HL-60 (cell line): ENCODE data around the gene ELP4.

ENCODE experiments used
- DNase-seq, 2 experiments: peaks; one replicate each; pipeline ENCODE4 v3.0.0-alpha.2; 2010 to 2020; ENCODE audit warnings: low read depth in 1 of 2, low spot score in 1 of 2
- H3K27ac ChIP-seq: fragments of 250-450 bp; sonication (Bioruptor Pico); replicated peaks from 2 replicates; pipeline ENCODE4 v1.5.1; 2020; ENCODE audit warnings: mild to moderate bottlenecking, moderate library complexity
- H3K27me3 ChIP-seq: fragments of 250-450 bp; sonication (Bioruptor Pico); 2 replicates; pipeline ENCODE4 v1.5.1; 2021; ENCODE audit warnings: mild to moderate bottlenecking, moderate library complexity; ENCODE audit not compliant: insufficient read depth, poor library complexity, severe bottlenecking
- H3K4me3 ChIP-seq: replicated peaks from 2 replicates; pipeline ENCODE4 v1.5.1; 2011; ENCODE audit warnings: mild to moderate bottlenecking, control low read depth, low read length; ENCODE audit not compliant: insufficient read depth
- GABPA ChIP-seq: IDR thresholded peaks from 2 replicates; pipeline ENCODE4 v1.6.1; 2012; ENCODE audit warnings: low read depth
- POLR2AphosphoS5 ChIP-seq: IDR thresholded peaks from 2 replicates; pipeline ENCODE4 v1.6.1; 2012; ENCODE audit warnings: low read depth
- REST ChIP-seq: IDR thresholded peaks from 2 replicates; pipeline ENCODE4 v1.6.1; 2012; ENCODE audit warnings: low read depth; ENCODE audit not compliant: insufficient replicate concordance
- SPI1 ChIP-seq: IDR thresholded peaks from 2 replicates; pipeline ENCODE4 v1.6.1; 2012; ENCODE audit warnings: low read depth, mild to moderate bottlenecking, borderline replicate concordance
- TF ChIP-seq, protein P1 (sequence below): IDR thresholded peaks from one replicate; pipeline ENCODE4 v1.5.1; 2011; ENCODE audit warnings: low read length, control low read depth, inconsistent platforms; ENCODE audit not compliant: insufficient read depth

ELP4 gene

GRCh38 chr11:31813391-31814175 is 304.0 kb downstream of the ELP4 start:
- Histone ChIP-seq H3K27me3 (peaks cover 87% of the 10 kb centered on the region), H3K27ac (no peak overlapping the region), H3K4me3 (no peak overlapping the region)
- no peak for DNase-seq
- TF ChIP-seq POLR2AphosphoS5: no peak
- TF ChIP-seq GABPA: no peak
- TF ChIP-seq REST: no peak
- TF ChIP-seq, protein P1, sequence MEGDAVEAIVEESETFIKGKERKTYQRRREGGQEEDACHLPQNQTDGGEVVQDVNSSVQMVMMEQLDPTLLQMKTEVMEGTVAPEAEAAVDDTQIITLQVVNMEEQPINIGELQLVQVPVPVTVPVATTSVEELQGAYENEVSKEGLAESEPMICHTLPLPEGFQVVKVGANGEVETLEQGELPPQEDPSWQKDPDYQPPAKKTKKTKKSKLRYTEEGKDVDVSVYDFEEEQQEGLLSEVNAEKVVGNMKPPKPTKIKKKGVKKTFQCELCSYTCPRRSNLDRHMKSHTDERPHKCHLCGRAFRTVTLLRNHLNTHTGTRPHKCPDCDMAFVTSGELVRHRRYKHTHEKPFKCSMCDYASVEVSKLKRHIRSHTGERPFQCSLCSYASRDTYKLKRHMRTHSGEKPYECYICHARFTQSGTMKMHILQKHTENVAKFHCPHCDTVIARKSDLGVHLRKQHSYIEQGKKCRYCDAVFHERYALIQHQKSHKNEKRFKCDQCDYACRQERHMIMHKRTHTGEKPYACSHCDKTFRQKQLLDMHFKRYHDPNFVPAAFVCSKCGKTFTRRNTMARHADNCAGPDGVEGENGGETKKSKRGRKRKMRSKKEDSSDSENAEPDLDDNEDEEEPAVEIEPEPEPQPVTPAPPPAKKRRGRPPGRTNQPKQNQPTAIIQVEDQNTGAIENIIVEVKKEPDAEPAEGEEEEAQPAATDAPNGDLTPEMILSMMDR: no peak
- TF ChIP-seq SPI1: no peak

DNA sequence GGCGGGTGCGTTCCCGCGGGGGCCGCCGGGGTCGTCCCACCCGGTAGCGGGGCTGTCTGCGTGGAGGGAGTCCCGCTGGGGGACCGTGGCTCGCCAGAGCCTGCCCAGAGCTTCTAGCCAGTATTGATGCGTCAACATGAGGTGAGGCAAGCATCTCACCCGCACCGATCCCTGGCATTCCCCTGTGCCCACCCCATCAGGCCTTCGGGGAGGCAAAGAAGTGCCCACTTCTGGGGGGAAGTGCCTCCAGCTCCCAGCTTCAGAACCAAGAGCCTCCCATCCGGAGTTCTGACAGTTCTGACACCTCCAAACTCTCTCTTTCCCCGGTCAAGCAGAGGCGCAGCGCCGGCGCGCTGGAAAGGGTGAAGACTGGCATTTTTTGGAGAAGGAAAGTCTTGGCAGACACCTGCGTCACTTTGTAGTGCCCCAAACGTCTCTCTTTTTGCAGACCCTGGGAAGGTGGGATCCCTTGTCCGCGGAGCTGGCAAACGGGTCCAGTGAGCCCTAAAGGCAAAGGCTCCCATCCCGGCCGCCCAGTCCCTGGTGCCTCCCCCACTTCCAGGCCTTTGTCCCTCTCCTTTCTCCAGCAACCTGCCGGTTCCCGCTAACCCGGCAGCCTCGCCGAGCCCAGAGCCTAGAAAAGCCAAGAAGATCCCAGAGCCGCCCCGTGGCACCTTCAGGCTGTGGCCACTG is 304.8 kb downstream of the ELP4 start:
- no peak overlapping the region for H3K4me3 ChIP-seq
- DNase-seq: no peak
- no peak overlapping the region for H3K27ac ChIP-seq
- TF ChIP-seq, protein P1: no peak
- no peak for TF ChIP-seq SPI1
- no peak for TF ChIP-seq GABPA
- no peak for TF ChIP-seq REST
- TF ChIP-seq POLR2AphosphoS5: no peak
- peaks cover 85% of the 10 kb centered on the region for H3K27me3 ChIP-seq

DNA sequence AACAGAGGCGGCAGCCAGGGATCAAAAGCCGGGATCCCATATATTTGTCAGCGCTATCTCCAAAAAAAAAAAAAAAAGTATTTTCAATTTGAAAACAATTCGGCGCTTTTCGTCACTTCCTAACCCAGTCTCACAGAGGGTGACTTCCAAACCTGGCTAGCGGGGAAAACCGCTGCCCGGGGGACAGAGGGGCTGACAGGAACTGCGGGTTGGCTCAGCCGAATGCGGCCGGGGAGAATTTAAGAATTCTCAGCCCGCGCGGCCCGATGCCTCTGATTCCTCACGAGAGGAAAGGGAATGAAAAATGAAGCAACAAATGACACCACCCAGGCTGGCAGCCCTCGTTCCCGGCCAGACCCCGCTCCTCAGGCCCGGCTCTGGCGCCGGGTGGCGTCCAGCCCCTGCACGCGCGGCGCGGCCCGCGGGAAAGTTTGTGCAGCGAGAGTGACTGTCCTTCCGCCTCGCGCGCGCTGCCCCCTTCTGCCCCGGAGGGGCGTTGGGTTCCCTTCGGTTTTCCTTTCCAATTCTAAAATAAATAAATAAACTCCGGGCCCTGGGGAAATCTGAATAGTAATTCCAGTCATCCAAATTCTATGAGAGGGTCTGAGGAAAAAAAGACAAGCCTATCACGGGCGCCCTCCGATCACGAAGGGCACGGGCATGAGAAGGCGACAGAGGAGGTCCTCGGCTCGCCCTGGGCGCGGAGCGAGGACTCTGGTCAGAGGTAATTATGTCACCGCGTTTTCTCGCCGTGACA is 306.3 kb downstream of the ELP4 start:
- no peak for DNase-seq
- Histone ChIP-seq H3K27me3 (peaks cover 90% of the 10 kb centered on the region), H3K4me3 (no peak overlapping the region), H3K27ac (no peak overlapping the region)
- TF ChIP-seq REST (no peak), POLR2AphosphoS5 (no peak), GABPA (no peak), SPI1 (no peak)
- TF ChIP-seq, protein P1: no peak
